Loucy (cell line): ENCODE measurements around the gene ADIPOR2.

Source experiments
- H2AFZ ChIP-seq: fragments of 200-600 bp; sonication (generic); 2 replicates; pipeline ENCODE4 v1.6.0; 2016; ENCODE audit warnings: antibody characterized with exemption, mild to moderate bottlenecking, low read length, moderate library complexity
- H3F3A ChIP-seq: fragments of 200-600 bp; 2 replicates; pipeline ENCODE4 v1.6.0; 2016; ENCODE audit warnings: antibody characterized with exemption, low read depth, mild to moderate bottlenecking
- H3K27me3 ChIP-seq: fragments of 200-600 bp; sonication (generic); 2 replicates; pipeline ENCODE4 v1.6.1; 2014; ENCODE audit warnings: low read length, mild to moderate bottlenecking; ENCODE audit not compliant: insufficient read depth, poor library complexity, severe bottlenecking
- H3K36me3 ChIP-seq: fragments of 200-600 bp; sonication (generic); 2 replicates; pipeline ENCODE4 v1.6.1; 2016; ENCODE audit warnings: low read length; ENCODE audit not compliant: insufficient read depth
- H3K4me1 ChIP-seq: fragments of 200-600 bp; sonication (generic); 2 replicates; pipeline ENCODE4 v1.5.1; 2014; ENCODE audit warnings: low read length, mild to moderate bottlenecking; ENCODE audit not compliant: insufficient read depth, poor library complexity, severe bottlenecking
- H3K4me2 ChIP-seq: fragments of 200-600 bp; sonication (generic); 2 replicates; pipeline ENCODE4 v1.6.0; 2014; ENCODE audit warnings: antibody characterized with exemption, low read length, low read depth, mild to moderate bottlenecking; ENCODE audit not compliant: poor library complexity, severe bottlenecking
- H3K4me3 ChIP-seq: fragments of 200-600 bp; sonication (generic); 2 replicates; pipeline ENCODE4 v1.5.1; 2014; ENCODE audit warnings: low read length, mild to moderate bottlenecking, mixed read lengths; ENCODE audit not compliant: poor library complexity, severe bottlenecking
- H3K79me2 ChIP-seq: fragments of 200-600 bp; sonication (generic); 2 replicates; pipeline ENCODE4 v1.6.1; 2014; ENCODE audit warnings: low read length; ENCODE audit not compliant: insufficient read depth
- H3K9ac ChIP-seq: fragments of 200-600 bp; sonication (generic); 2 replicates; pipeline ENCODE4 v1.6.0; 2014; ENCODE audit warnings: mild to moderate bottlenecking, low read depth, low read length, moderate library complexity; ENCODE audit not compliant: poor library complexity, severe bottlenecking
- H3K9me2 ChIP-seq: fragments of 200-600 bp; sonication (generic); replicated peaks from 2 replicates; pipeline ENCODE4 v1.6.1; 2016; ENCODE audit warnings: low read depth, low read length, mixed read lengths
- H3K9me3 ChIP-seq: fragments of 200-600 bp; sonication (generic); 2 replicates; pipeline ENCODE4 v1.6.1; 2014; ENCODE audit warnings: mild to moderate bottlenecking, antibody characterized with exemption, low read length, low read depth; ENCODE audit not compliant: insufficient read depth
- H4K20me1 ChIP-seq: fragments of 200-600 bp; sonication (generic); 2 replicates; pipeline ENCODE4 v1.6.0; 2014; ENCODE audit warnings: antibody characterized with exemption, low read length, mild to moderate bottlenecking; ENCODE audit not compliant: insufficient read depth, poor library complexity, severe bottlenecking
- CTCF ChIP-seq: fragments of 200-600 bp; sonication (generic); conservative IDR thresholded peaks from 2 replicates; pipeline ENCODE4 v1.5.1; 2014; ENCODE audit warnings: mild to moderate bottlenecking, antibody characterized with exemption, low read length
- EZH2phosphoT487 ChIP-seq: fragments of 200-600 bp; IDR thresholded peaks from 2 replicates; pipeline ENCODE4 v1.6.1; 2018; ENCODE audit warnings: antibody characterized with exemption, mild to moderate bottlenecking, moderate library complexity, borderline replicate concordance

Gene ADIPOR2

DNA sequence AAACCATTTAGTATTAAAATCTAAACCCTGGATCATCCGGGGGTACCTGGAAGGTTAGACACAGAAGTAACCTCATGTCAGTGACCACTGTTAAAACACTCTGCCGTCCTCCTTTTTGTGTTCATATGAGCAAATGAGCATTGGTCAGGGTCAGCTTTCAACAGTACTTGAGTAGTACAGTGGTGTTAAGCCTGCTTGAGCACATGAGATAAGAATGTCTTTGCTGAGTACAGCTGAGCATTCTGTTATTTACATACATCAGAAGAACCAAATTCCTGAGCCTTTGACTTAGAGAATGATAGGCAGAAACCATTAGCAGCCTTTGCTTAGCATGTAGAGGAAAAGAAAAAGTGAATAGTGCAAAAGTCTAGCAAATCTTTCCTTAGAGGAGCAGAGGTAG lies 90.9 kb downstream of the ADIPOR2 start:
- H3K4me2 ChIP-seq = no peak overlapping the region
- H3K9me2 ChIP-seq = no peaks in the 10 kb centered on the region
- no peaks in the 10 kb centered on the region for H3K27me3 ChIP-seq
- peaks cover 1% of the 10 kb centered on the region; the same call in 1 of the 2 replicates for H3K79me2 ChIP-seq
- H4K20me1 ChIP-seq = no peaks in the 10 kb centered on the region
- H3K36me3 ChIP-seq = peaks cover 84% of the 10 kb centered on the region
- H3K4me1 ChIP-seq = no peaks in the 10 kb centered on the region
- H3K9ac ChIP-seq = no peak overlapping the region
- H3K9me3 ChIP-seq = no peaks in the 10 kb centered on the region
- no peaks in the 10 kb centered on the region for H3F3A ChIP-seq
- no peak overlapping the region for H3K4me3 ChIP-seq
- no peak overlapping the region for H2AFZ ChIP-seq
- TF ChIP-seq EZH2phosphoT487 = no peak
- TF ChIP-seq CTCF = no peak

- TF ChIP-seq CTCF = no peak
- no peak for TF ChIP-seq EZH2phosphoT487
- Histone ChIP-seq H3K27me3 (no peaks in the 10 kb centered on the region), H3K4me1 (no peaks in the 10 kb centered on the region), H4K20me1 (no peaks in the 10 kb centered on the region), H3K9me3 (no peaks in the 10 kb centered on the region), H3K79me2 (no peaks in the 10 kb centered on the region), H3K9ac (no peak overlapping the region), H3K9me2 (no peaks in the 10 kb centered on the region), H3K36me3 (peaks cover 89% of the 10 kb centered on the region), H3K4me3 (no peak overlapping the region), H3K4me2 (no peak overlapping the region), H3F3A (no peaks in the 10 kb centered on the region), H2AFZ (no peak overlapping the region)
Measured at GRCh38 chr12:1782215-1782614, 91.3 kb downstream of the ADIPOR2 start.

- H3K79me2 ChIP-seq = no peaks in the 10 kb centered on the region
- no peaks in the 10 kb centered on the region for H4K20me1 ChIP-seq
- TF ChIP-seq EZH2phosphoT487 (no peak), CTCF (no peak)
- H3K9me3 ChIP-seq = no peaks in the 10 kb centered on the region
- H2AFZ ChIP-seq = no peak overlapping the region
- H3K36me3 ChIP-seq = peaks cover 53% of the 10 kb centered on the region
- no peak overlapping the region for H3K4me2 ChIP-seq
- no peak overlapping the region for H3K4me3 ChIP-seq
- H3K9ac ChIP-seq = no peak overlapping the region
- H3K9me2 ChIP-seq = no peaks in the 10 kb centered on the region
- no peaks in the 10 kb centered on the region for H3F3A ChIP-seq
- H3K4me1 ChIP-seq = peaks cover 13% of the 10 kb centered on the region
- H3K27me3 ChIP-seq = no peaks in the 10 kb centered on the region
Measured at GRCh38 chr12:1787714-1788113, 96.8 kb downstream of the ADIPOR2 start.
